ENCODE results near the gene NLRC5.
A peak's percentile ranks its signal among the peaks of the same experiment; 100 is the strongest.

DNA sequence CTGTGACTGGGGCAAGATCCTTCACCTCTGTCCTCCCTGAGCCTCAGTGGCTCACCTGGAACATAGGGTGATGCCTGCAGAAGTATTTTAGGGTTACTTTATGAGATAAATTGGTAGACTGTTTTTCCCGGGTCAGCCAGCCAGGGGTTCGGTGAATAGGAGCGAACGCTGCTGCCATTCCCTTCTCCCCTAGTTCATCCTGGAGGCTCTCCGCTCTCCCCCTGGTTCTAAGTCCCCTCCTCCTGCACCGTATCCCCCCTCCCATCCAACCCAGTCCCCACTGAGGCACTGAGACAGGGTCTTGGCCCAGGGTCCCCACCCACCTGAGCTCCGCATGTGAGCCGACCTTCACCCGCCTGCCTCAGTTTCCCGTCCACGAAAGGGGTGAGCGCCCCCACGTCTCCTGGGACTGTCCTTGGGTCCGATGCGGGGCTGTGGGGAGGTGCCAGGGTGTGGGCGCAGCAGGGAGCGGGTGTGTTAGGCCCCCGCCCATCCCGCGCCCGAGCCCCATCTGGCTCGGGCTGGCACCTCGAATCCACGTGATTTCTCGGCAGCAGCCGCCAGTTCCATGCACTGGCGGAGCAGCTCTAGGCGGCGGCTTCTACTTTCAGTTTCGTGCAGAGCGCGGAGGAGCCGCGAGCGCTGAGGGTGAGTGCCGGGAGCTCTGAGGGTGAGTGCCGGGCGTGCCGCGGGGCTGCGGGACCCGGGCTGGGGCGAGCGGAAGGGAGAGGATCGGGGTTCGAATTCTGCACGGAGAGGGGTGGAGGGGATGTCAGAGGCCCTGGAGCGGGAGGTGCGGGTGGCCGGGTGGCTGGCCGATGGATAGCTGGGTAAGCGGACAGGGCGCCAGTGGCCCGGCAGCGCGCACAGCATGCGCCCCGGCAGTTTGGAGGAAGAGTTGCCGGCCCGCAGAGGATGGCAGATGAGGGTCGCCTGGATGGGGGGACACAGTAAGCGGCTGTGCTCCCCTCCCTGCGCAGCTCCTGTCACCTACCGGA, at the start of gene NLRC5:
- TF ChIP-seq, protein P1, sequence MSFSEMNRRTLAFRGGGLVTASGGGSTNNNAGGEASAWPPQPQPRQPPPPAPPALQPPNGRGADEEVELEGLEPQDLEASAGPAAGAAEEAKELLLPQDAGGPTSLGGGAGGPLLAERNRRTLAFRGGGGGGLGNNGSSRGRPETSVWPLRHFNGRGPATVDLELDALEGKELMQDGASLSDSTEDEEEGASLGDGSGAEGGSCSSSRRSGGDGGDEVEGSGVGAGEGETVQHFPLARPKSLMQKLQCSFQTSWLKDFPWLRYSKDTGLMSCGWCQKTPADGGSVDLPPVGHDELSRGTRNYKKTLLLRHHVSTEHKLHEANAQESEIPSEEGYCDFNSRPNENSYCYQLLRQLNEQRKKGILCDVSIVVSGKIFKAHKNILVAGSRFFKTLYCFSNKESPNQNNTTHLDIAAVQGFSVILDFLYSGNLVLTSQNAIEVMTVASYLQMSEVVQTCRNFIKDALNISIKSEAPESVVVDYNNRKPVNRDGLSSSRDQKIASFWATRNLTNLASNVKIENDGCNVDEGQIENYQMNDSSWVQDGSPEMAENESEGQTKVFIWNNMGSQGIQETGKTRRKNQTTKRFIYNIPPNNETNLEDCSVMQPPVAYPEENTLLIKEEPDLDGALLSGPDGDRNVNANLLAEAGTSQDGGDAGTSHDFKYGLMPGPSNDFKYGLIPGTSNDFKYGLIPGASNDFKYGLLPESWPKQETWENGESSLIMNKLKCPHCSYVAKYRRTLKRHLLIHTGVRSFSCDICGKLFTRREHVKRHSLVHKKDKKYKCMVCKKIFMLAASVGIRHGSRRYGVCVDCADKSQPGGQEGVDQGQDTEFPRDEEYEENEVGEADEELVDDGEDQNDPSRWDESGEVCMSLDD (tag by site-specific recombination; IDR thresholded peaks at IDR 0.05): no peak
- 0 out of 2 replicates have a peak, but pooled peaks have one; percentile 56 for TF ChIP-seq ZNF24 (tag by site-specific recombination; IDR thresholded peaks at IDR 0.05)
- TF ChIP-seq TRIM28 (IDR thresholded peaks at IDR 0.05; ENCODE audit: borderline replicate concordance, low read length): no peak
- TF ChIP-seq, protein P2, sequence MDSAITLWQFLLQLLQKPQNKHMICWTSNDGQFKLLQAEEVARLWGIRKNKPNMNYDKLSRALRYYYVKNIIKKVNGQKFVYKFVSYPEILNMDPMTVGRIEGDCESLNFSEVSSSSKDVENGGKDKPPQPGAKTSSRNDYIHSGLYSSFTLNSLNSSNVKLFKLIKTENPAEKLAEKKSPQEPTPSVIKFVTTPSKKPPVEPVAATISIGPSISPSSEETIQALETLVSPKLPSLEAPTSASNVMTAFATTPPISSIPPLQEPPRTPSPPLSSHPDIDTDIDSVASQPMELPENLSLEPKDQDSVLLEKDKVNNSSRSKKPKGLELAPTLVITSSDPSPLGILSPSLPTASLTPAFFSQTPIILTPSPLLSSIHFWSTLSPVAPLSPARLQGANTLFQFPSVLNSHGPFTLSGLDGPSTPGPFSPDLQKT (IDR thresholded peaks at IDR 0.05; ENCODE audit: borderline replicate concordance, low read depth, low read length): no peak
- TF ChIP-seq, protein P3, sequence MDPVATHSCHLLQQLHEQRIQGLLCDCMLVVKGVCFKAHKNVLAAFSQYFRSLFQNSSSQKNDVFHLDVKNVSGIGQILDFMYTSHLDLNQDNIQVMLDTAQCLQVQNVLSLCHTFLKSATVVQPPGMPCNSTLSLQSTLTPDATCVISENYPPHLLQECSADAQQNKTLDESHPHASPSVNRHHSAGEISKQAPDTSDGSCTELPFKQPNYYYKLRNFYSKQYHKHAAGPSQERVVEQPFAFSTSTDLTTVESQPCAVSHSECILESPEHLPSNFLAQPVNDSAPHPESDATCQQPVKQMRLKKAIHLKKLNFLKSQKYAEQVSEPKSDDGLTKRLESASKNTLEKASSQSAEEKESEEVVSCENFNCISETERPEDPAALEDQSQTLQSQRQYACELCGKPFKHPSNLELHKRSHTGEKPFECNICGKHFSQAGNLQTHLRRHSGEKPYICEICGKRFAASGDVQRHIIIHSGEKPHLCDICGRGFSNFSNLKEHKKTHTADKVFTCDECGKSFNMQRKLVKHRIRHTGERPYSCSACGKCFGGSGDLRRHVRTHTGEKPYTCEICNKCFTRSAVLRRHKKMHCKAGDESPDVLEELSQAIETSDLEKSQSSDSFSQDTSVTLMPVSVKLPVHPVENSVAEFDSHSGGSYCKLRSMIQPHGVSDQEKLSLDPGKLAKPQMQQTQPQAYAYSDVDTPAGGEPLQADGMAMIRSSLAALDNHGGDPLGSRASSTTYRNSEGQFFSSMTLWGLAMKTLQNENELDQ (tag by site-specific recombination; IDR thresholded peaks at IDR 0.05; ENCODE audit: low read depth): no peak
- TF ChIP-seq, protein P4, sequence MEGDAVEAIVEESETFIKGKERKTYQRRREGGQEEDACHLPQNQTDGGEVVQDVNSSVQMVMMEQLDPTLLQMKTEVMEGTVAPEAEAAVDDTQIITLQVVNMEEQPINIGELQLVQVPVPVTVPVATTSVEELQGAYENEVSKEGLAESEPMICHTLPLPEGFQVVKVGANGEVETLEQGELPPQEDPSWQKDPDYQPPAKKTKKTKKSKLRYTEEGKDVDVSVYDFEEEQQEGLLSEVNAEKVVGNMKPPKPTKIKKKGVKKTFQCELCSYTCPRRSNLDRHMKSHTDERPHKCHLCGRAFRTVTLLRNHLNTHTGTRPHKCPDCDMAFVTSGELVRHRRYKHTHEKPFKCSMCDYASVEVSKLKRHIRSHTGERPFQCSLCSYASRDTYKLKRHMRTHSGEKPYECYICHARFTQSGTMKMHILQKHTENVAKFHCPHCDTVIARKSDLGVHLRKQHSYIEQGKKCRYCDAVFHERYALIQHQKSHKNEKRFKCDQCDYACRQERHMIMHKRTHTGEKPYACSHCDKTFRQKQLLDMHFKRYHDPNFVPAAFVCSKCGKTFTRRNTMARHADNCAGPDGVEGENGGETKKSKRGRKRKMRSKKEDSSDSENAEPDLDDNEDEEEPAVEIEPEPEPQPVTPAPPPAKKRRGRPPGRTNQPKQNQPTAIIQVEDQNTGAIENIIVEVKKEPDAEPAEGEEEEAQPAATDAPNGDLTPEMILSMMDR (tag by site-specific recombination; IDR thresholded peaks at IDR 0.05): peak; percentile 51; the same call in 1 of the 2 replicates
- no peak; the same call in 1 of the 2 replicates for TF ChIP-seq ZNF843 (tag by site-specific recombination; IDR thresholded peaks at IDR 0.05)
- TF ChIP-seq ZNF785 (tag by site-specific recombination; IDR thresholded peaks at IDR 0.05): no peak
- no peak for TF ChIP-seq ZNF423 (tag by site-specific recombination; IDR thresholded peaks at IDR 0.05)
- peak; percentile 18; the same call in 1 of the 2 replicates for TF ChIP-seq ZNF660 (tag by site-specific recombination; IDR thresholded peaks at IDR 0.05)
- TF ChIP-seq ZNF292 (tag by site-specific recombination; IDR thresholded peaks at IDR 0.05; ENCODE audit: borderline replicate concordance, low read depth): no peak
- no peak for TF ChIP-seq ZNF274 (IDR thresholded peaks at IDR 0.05; ENCODE audit: low read length)
- TF ChIP-seq ZNF274 (tag by site-specific recombination; IDR thresholded peaks at IDR 0.05; ENCODE audit: borderline replicate concordance): no peak
- TF ChIP-seq ZNF571 (tag by site-specific recombination; IDR thresholded peaks at IDR 0.05): no peak
